HCT116 (cell line): ENCODE measurements around the gene AOPEP. TPM values are rescaled to one million over a fixed set of nuclear protein-coding genes. Genes with fewer than 3 reads are reported as not detected.

Source experiments
- ATAC-seq: fragments of 200-7000 bp; cut with Tn5 transposase; 2 replicates; pipeline ENCODE4 v1.9.1; 2020; ENCODE audit warnings: mild to moderate bottlenecking, moderate library complexity
- BruUV-seq: library from RNA; stranded (reverse); fragments of 400-500 nt; replicated peaks from 2 replicates; lab custom pipeline; 2021; lab: Mats Ljungman, UMichigan
- CTCF ChIA-PET: fragments of 300-600 bp; sonication (Branson Sonifier 250); formaldehyde crosslinking; loops from one replicate; lab custom pipeline; 2021; ENCODE audit warnings: antibody characterized with exemption; lab: Charles Lee
- POLR2A ChIA-PET: fragments of 300-600, 350-600 bp; sonication (Branson Sonifier 250); formaldehyde crosslinking; loops from one replicate; lab custom pipeline; 2021; ENCODE audit warnings: antibody characterized with exemption; lab: Charles Lee
- RAD21 ChIA-PET, 2 experiments: fragments of 300-600 bp; sonication (Branson Sonifier 250); formaldehyde crosslinking; loops; one replicate each; lab custom pipeline; 2023; ENCODE audit warnings: low total read pairs in 2 of 2; ENCODE audit not compliant: uncharacterized antibody in 2 of 2, unreplicated experiment in 2 of 2, low non-redundant PET in 1 of 2; lab: Charles Lee
- DNase-seq: peaks from one replicate; pipeline ENCODE4 v3.0.0-alpha.2; 2010; ENCODE audit warnings: low read depth, low spot score
- H2AFZ ChIP-seq: fragments of 200-600 bp; shearing (Covaris generic), sonication (generic); 2 replicates; pipeline ENCODE4 v1.6.1; 2017; ENCODE audit warnings: low read depth, mixed run types, mixed read lengths, antibody characterized with exemption, low read length; ENCODE audit not compliant: poor library complexity, severe bottlenecking
- H3K27ac ChIP-seq: 2 replicates; pipeline ENCODE4 v1.5.1; 2012; ENCODE audit warnings: low read depth, low read length
- H3K27me3 ChIP-seq: fragments of 200-600 bp; sonication (generic); 2 replicates; pipeline ENCODE4 v1.6.1; 2016; ENCODE audit warnings: mixed run types, low read length, mixed read lengths; ENCODE audit not compliant: insufficient read depth
- H3K36me3 ChIP-seq, 2 experiments: fragments of 200-500 bp in 1 of 2; fragments of 200-600 bp in 1 of 2; sonication (Bioruptor generic) in 1 of 2; sonication (generic) in 1 of 2; 2 replicates each; pipeline versions ENCODE4 v1.5.1 to v1.6.1; 2014 to 2016; ENCODE audit warnings: low read length in 2 of 2, inconsistent platforms in 1 of 2, mixed read lengths in 1 of 2, mixed run types in 1 of 2; ENCODE audit not compliant: insufficient read depth in 2 of 2, control insufficient read depth in 1 of 2
- H3K4me1 ChIP-seq, 2 experiments: fragments of 200-600 bp in 1 of 2; sonication (generic) in 1 of 2; 2 replicates each; pipeline versions ENCODE4 v1.5.1 to v1.6.1; 2012 to 2017; ENCODE audit warnings: low read length in 2 of 2, inconsistent platforms in 1 of 2, mild to moderate bottlenecking in 1 of 2, mixed read lengths in 1 of 2, mixed run types in 1 of 2, moderate library complexity in 1 of 2; ENCODE audit not compliant: insufficient read depth in 2 of 2, control insufficient read depth in 1 of 2
- H3K4me2 ChIP-seq: fragments of 200-600 bp; sonication (generic); 2 replicates; pipeline ENCODE4 v1.6.1; 2017; ENCODE audit warnings: mixed run types, low read length, mixed read lengths
- H3K4me3 ChIP-seq, 2 experiments: fragments of 200-600 bp in 1 of 2; sonication (generic) in 1 of 2; replicated peaks in 1 of 2; 2 replicates each; pipeline ENCODE4 v1.5.1; 2011 to 2016; ENCODE audit warnings: low read length in 2 of 2, control low read depth in 1 of 2, low read depth in 1 of 2, mild to moderate bottlenecking in 1 of 2, mixed read lengths in 1 of 2, mixed run types in 1 of 2
- H3K79me2 ChIP-seq: fragments of 200-600 bp; sonication (generic); 2 replicates; pipeline ENCODE4 v1.6.1; 2017; ENCODE audit warnings: mild to moderate bottlenecking, mixed run types, low read length, moderate library complexity, mixed read lengths; ENCODE audit not compliant: insufficient read depth
- H3K9ac ChIP-seq: fragments of 200-600 bp; sonication (generic); 2 replicates; pipeline ENCODE4 v1.6.1; 2016; ENCODE audit warnings: low read length, mixed read lengths
- H3K9me2 ChIP-seq: fragments of 200-600 bp; sonication (generic), shearing (Covaris generic); 2 replicates; pipeline ENCODE4 v1.6.1; 2017; ENCODE audit warnings: mixed run types, mild to moderate bottlenecking, moderate library complexity; ENCODE audit not compliant: insufficient read depth
- H3K9me3 ChIP-seq, 2 experiments: fragments of 200-500 bp in 1 of 2; fragments of 200-600 bp in 1 of 2; sonication (Bioruptor generic) in 1 of 2; sonication (generic) in 1 of 2; 2 replicates each; pipeline ENCODE4 v1.6.1; 2014 to 2017; ENCODE audit warnings: low read length in 2 of 2, mixed read lengths in 2 of 2, inconsistent platforms in 1 of 2, low read depth in 1 of 2, mild to moderate bottlenecking in 1 of 2, mixed run types in 1 of 2, moderate library complexity in 1 of 2; ENCODE audit not compliant: control insufficient read depth in 1 of 2, insufficient read depth in 1 of 2
- H4K20me1 ChIP-seq: fragments of 200-600 bp; sonication (generic), shearing (Covaris generic); 2 replicates; pipeline ENCODE4 v1.6.1; 2017; ENCODE audit warnings: mixed run types, mild to moderate bottlenecking, moderate library complexity; ENCODE audit not compliant: insufficient read depth
- CBX3 ChIP-seq: IDR thresholded peaks from 2 replicates; pipeline ENCODE4 v1.6.1; 2012; ENCODE audit warnings: low read depth
- CEBPB ChIP-seq: IDR thresholded peaks from 2 replicates; pipeline ENCODE4 v1.6.1; 2012; ENCODE audit warnings: low read depth
- EGR1 ChIP-seq: IDR thresholded peaks from 2 replicates; pipeline ENCODE4 v1.6.1; 2012; ENCODE audit warnings: low read depth
- ELF1 ChIP-seq: IDR thresholded peaks from 2 replicates; pipeline ENCODE4 v1.6.1; 2012; ENCODE audit warnings: low read depth, borderline replicate concordance
- EZH2phosphoT487 ChIP-seq: fragments of 200-600 bp; IDR thresholded peaks from 2 replicates; pipeline ENCODE4 v1.6.1; 2018; ENCODE audit warnings: antibody characterized with exemption, borderline replicate concordance
- FOSL1 ChIP-seq: IDR thresholded peaks from 2 replicates; pipeline ENCODE4 v1.6.1; 2012; ENCODE audit warnings: low read depth
- MAX ChIP-seq: IDR thresholded peaks from 2 replicates; pipeline ENCODE4 v1.6.1; 2012
- POLR2A ChIP-seq: IDR thresholded peaks from 2 replicates; pipeline ENCODE4 v1.7.0; 2011; ENCODE audit warnings: borderline replicate concordance; ENCODE audit not compliant: insufficient read depth, insufficient read length; ENCODE audit errors: extremely low read depth
- RAD21 ChIP-seq: IDR thresholded peaks from 2 replicates; pipeline ENCODE4 v1.6.1; 2012; ENCODE audit warnings: low read depth, mild to moderate bottlenecking
- REST ChIP-seq: IDR thresholded peaks from 2 replicates; pipeline ENCODE4 v1.6.1; 2012; ENCODE audit warnings: low read depth
- SP1 ChIP-seq: IDR thresholded peaks from 2 replicates; pipeline ENCODE4 v1.6.1; 2012; ENCODE audit warnings: low read depth
- TCF7L2 ChIP-seq: IDR thresholded peaks from 2 replicates; pipeline ENCODE4 v1.7.0; 2011; ENCODE audit warnings: borderline replicate concordance, inconsistent platforms; ENCODE audit not compliant: insufficient read depth, insufficient read length; ENCODE audit errors: extremely low read depth
- YY1 ChIP-seq: IDR thresholded peaks from 2 replicates; pipeline ENCODE4 v1.6.1; 2011; ENCODE audit warnings: low read length, low read depth, moderate library complexity, mild to moderate bottlenecking; ENCODE audit not compliant: insufficient replicate concordance; ENCODE audit errors: extremely low read depth
- ZFX ChIP-seq: fragments of 450-650 bp; IDR thresholded peaks from 2 replicates; pipeline ENCODE4 v1.6.1; 2017
- ZNF274 ChIP-seq: fragments of 200-500 bp; sonication (Bioruptor generic); IDR thresholded peaks from 2 replicates; pipeline ENCODE4 v1.6.1; 2014; ENCODE audit warnings: mild to moderate bottlenecking, low read depth, low read length, inconsistent platforms
- intact Hi-C: fragments of 100-400 bp; cut with micrococcal nuclease; formaldehyde crosslinking; loops from 2 replicates; pipeline ENCODE4 v1.10.0; 2022
- total RNA-seq: library from RNA; stranded (reverse); gene quantifications from one replicate; pipeline ENCODE4 v1.2.1, GENCODE V29; 2021; ENCODE audit not compliant: unreplicated experiment
- TF ChIP-seq, protein P1 (sequence below): IDR thresholded peaks from 2 replicates; pipeline ENCODE4 v1.6.1; 2012

AOPEP gene
- total RNA-seq, 1 experiment from 2014 or later = 15.1 TPM

- H3K9me2 ChIP-seq = no peaks in the 10 kb centered on the region
- no peaks in the 10 kb centered on the region for H4K20me1 ChIP-seq
- ChIA-PET RAD21 (no interaction called here), POLR2A (no interaction called here), CTCF (no interaction called here)
- no peak overlapping the region for H3K27ac ChIP-seq
- TF ChIP-seq YY1 = no peak
- TF ChIP-seq, protein P1, sequence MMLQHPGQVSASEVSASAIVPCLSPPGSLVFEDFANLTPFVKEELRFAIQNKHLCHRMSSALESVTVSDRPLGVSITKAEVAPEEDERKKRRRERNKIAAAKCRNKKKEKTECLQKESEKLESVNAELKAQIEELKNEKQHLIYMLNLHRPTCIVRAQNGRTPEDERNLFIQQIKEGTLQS = no peak
- no peak for TF ChIP-seq RAD21
- no peak for TF ChIP-seq EZH2phosphoT487
- no peak for TF ChIP-seq POLR2A
- no peak for TF ChIP-seq ELF1
- no peak for TF ChIP-seq REST
- no peak for TF ChIP-seq ZFX
- TF ChIP-seq ZNF274 = no peak
- TF ChIP-seq TCF7L2 = no peak
- no peak for TF ChIP-seq MAX
- no peak for TF ChIP-seq CBX3
- TF ChIP-seq SP1 = no peak
- no peak for TF ChIP-seq CEBPB
- no peak for TF ChIP-seq FOSL1
- no peak for TF ChIP-seq EGR1
- ATAC-seq = no peak
- BruUV-seq = no TSS peak
- no peak overlapping the region for H3K4me3 ChIP-seq
- no peak overlapping the region for H3K9ac ChIP-seq
- H3K4me1 ChIP-seq = peaks cover 5 to 16% of the 10 kb centered on the region in 2 experiments; a peak in 3 of 4 replicates
- H3K4me2 ChIP-seq = no peak overlapping the region
- no peaks in the 10 kb centered on the region for H3K79me2 ChIP-seq
- no peaks in the 10 kb centered on the region for H3K36me3 ChIP-seq
- no peak overlapping the region for H2AFZ ChIP-seq
- intact Hi-C loops = no loop called here
- H3K9me3 ChIP-seq = no peaks in the 10 kb centered on the region
- DNase-seq = no peak
- no peaks in the 10 kb centered on the region for H3K27me3 ChIP-seq
Measured at GRCh38 chr9:94881454-94881853, 155.0 kb downstream of the AOPEP start.
